Measurements from ENCODE around the gene EIF2S1. TPM values are rescaled to one million over a fixed set of nuclear protein-coding genes. Genes with fewer than 3 reads are reported as not detected.

EIF2S1 gene
- total and polyA plus RNA-seq, 12 donors, result 15.7 to 260 (median 74.0) TPM

DNA sequence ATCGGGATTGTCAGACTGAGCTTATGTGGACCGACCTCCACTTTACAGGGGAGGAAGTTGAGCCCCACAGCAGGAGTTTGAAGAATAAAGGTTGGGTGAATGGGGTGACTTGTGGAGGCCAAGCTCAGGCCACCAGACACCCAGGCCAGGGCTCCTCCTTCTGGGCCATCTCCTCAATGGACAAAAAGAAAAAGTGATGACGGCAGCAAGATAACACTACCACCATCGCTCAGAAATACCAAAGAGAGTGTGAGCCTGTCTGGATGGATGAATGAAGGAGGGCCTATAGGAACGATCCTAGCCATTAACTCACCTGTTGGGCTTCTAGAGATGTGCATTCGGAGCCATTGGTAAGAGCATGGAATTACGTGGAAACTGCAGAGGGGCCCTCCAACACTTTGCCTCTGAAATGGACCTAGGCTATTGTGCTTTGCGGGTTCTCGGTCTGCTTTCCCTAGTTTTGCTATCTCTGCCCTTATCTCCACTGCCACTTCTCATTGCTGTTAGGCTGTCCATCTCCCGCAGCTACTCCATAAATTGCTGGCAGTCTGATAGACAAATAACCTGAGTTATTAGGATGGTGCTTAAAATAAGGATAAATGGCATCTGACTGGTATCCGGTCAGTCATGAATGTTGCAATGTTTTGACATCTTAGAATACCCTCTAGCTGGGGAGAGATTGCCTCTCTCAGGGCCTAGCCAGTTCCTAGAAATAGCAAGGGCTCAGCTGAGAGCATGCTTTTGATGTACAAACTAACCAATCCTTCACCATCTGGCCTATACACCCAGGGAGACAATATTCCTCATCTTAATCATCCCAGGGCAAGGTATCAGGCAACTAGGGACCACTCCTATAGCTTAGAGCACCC is 61.5 kb downstream of the EIF2S1 start:
- 90 to 94% (median 90%) methylated on average over 11 of the region's 11 CpGs for WGBS, 4 donors
- no peaks in the 10 kb centered on the region for H3K9me3 ChIP-seq (replicated peaks in 1 of 3)
- DNase-seq, result no peak
- TF ChIP-seq POLR2A (IDR thresholded peaks at IDR 0.05), result no peak
- TF ChIP-seq, protein P1, sequence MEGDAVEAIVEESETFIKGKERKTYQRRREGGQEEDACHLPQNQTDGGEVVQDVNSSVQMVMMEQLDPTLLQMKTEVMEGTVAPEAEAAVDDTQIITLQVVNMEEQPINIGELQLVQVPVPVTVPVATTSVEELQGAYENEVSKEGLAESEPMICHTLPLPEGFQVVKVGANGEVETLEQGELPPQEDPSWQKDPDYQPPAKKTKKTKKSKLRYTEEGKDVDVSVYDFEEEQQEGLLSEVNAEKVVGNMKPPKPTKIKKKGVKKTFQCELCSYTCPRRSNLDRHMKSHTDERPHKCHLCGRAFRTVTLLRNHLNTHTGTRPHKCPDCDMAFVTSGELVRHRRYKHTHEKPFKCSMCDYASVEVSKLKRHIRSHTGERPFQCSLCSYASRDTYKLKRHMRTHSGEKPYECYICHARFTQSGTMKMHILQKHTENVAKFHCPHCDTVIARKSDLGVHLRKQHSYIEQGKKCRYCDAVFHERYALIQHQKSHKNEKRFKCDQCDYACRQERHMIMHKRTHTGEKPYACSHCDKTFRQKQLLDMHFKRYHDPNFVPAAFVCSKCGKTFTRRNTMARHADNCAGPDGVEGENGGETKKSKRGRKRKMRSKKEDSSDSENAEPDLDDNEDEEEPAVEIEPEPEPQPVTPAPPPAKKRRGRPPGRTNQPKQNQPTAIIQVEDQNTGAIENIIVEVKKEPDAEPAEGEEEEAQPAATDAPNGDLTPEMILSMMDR (IDR thresholded peaks at IDR 0.05), result no peak
- intact Hi-C loops (cut with DNase I), result no loop called here
- H3K4me3 ChIP-seq, result no peak overlapping the region
- H3K27ac ChIP-seq, result no peak overlapping the region
- H3K27me3 ChIP-seq, result no peaks in the 10 kb centered on the region
- peaks cover 0 to 9% of the 10 kb centered on the region in 2 donors for H3K4me1 ChIP-seq (replicated peaks in 1 of 2)
- H3K36me3 ChIP-seq (replicated peaks in 1 of 2), result no peaks in the 10 kb centered on the region

DNA sequence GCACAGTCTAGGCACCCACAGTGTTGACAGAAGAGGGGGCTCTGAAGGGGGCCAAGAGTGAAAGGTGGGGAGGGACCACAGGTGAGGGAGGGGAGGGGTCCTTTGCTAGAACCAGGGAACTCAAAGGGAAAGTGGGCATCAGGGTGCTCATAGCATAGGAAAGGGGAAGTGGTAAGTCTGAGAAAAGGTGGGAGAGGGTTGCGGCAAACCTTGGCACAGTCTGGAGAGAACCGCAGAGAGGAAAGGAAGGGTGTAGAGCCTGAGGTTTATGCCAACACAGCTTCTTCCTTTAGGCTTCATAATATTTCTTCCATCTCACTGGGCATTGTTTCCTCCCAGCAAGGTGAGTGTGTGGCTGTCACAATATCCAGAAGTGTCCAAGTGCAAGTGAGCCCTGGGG is 63.3 kb downstream of the EIF2S1 start:
- DNase-seq, result no peak
- Histone ChIP-seq H3K4me1 (replicated peaks in 1 of 2) (peaks cover 0 to 8% of the 10 kb centered on the region in 2 donors), H3K4me3 (no peak overlapping the region), H3K36me3 (replicated peaks in 1 of 2) (no peaks in the 10 kb centered on the region), H3K27ac (no peak overlapping the region), H3K9me3 (replicated peaks in 1 of 3) (no peaks in the 10 kb centered on the region), H3K27me3 (no peaks in the 10 kb centered on the region)
- 51 to 72% (median 60%) methylated on average over 2 of the region's 2 CpGs for WGBS, 4 donors
- TF ChIP-seq, protein P1 (IDR thresholded peaks at IDR 0.05), result no peak
- no peak for TF ChIP-seq POLR2A (IDR thresholded peaks at IDR 0.05)
- intact Hi-C loops (cut with DNase I), result no loop called here

DNA sequence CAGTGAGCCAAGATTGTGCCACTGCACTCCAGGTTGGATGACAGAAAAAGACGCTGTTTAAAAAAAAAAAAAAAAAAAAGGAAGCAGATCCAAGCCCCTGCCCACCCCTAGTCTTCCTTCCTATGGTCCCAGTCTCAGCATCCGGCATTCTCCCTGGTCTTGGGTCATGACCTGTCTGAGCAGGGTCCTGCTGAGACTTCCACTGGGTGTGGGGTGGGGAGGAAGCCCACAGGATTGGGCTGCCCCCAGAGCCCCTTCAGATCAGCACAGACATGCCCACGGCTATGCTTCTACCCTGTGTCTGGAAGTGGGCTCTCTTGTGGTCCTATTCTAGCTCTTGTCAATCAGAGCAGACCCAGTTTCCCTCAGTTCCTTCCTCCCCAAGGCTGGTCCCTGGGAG is 64.4 kb downstream of the EIF2S1 start:
- no peak for DNase-seq
- Histone ChIP-seq H3K27ac (no peak overlapping the region), H3K9me3 (replicated peaks in 1 of 3) (no peaks in the 10 kb centered on the region), H3K36me3 (replicated peaks in 1 of 2) (no peaks in the 10 kb centered on the region), H3K27me3 (no peaks in the 10 kb centered on the region), H3K4me3 (no peak overlapping the region), H3K4me1 (replicated peaks in 1 of 2) (peaks cover 0 to 4% of the 10 kb centered on the region in 2 donors)
- intact Hi-C loops (cut with DNase I), result no loop called here
- TF ChIP-seq, protein P1 (IDR thresholded peaks at IDR 0.05), result no peak
- TF ChIP-seq POLR2A (IDR thresholded peaks at IDR 0.05), result no peak
- 41 to 67% (median 63%) methylated on average over 3 of the region's 3 CpGs for WGBS, 4 donors

DNA sequence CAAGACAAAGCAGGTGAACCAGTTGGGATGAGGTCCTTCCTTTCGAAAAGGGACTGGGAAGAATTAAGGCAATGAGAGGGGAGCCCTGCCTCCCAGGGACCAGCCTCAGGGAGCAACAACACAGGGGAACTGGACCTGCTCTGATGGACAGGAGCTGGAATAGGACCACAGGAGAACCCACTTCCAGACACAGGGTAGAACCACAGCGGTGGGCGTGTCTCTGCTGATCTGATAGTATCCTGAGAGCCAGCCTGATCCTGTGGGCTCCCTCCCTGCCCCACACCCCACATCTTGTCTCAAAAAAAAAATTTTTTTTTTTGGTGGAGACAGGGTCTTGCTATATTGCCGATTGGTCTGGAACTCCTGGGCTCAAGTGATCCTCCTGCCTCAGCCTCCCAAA is 65.5 kb downstream of the EIF2S1 start:
- Histone ChIP-seq H3K9me3 (replicated peaks in 1 of 3) (no peaks in the 10 kb centered on the region), H3K27me3 (no peaks in the 10 kb centered on the region), H3K36me3 (replicated peaks in 1 of 2) (no peaks in the 10 kb centered on the region), H3K4me3 (no peak overlapping the region), H3K4me1 (replicated peaks in 1 of 2) (peaks cover 0 to 4% of the 10 kb centered on the region in 2 donors), H3K27ac (no peak overlapping the region)
- intact Hi-C loops (cut with DNase I), result loop anchor here (5.0 kb wide), 2 partner anchors 92 to 147 kb away; no protein-coding TSS in a partner anchor
- 76 to 92% (median 78%) methylated on average over 4 of the region's 4 CpGs for WGBS, 4 donors
- DNase-seq, result no peak
- TF ChIP-seq, protein P1 (IDR thresholded peaks at IDR 0.05), result no peak
